ENCODE measurements around the gene ANKMY1. TPM values are rescaled to one million over a fixed set of nuclear protein-coding genes. Genes with fewer than 3 reads are reported as not detected.

The ANKMY1 gene
- total and polyA plus RNA-seq, 2 experiments from 2014 or later, result 2.3 to 8.9 TPM

DNA sequence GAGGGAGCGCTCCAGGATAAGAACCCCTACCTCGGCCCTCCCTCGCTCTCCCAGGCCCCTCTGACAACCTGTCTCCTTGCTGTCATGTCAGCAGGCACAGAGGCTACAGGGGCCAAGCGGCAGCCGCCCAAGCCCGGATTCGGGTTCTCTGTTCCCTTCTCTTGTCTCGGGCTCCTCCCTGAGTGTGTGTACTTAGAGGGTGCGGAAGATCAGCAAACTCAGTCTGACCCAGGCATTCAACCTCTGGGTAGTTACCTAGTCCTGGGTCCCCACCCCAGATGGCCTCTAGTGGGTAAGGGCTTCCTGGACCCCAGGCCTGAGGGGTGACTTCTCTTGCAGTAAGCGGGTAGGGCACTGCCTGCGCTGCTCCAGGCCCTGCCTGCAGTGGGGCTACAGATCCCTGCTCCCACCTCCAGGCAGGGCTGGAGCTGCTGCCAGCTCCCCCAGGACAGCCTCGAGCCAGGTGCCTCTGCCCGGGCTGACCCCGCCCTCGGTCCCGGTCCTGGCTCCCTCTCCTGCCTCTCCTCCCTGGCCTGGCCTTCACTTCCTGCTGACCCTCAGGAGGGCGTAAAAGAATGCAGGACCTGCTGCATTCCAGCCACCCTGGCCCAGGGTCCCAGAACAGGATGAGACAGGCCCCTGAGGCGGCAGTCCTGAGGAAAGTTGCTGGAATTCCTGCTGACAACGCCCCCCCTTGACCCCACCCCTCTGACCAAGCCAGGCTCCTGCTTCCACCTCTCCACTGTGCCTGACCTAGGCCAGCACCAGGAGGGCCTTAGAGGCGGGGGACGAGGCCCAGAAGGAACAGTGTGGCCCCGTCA, 100.4 kb downstream of the ANKMY1 start (continued):
- TF ChIP-seq, protein P1, sequence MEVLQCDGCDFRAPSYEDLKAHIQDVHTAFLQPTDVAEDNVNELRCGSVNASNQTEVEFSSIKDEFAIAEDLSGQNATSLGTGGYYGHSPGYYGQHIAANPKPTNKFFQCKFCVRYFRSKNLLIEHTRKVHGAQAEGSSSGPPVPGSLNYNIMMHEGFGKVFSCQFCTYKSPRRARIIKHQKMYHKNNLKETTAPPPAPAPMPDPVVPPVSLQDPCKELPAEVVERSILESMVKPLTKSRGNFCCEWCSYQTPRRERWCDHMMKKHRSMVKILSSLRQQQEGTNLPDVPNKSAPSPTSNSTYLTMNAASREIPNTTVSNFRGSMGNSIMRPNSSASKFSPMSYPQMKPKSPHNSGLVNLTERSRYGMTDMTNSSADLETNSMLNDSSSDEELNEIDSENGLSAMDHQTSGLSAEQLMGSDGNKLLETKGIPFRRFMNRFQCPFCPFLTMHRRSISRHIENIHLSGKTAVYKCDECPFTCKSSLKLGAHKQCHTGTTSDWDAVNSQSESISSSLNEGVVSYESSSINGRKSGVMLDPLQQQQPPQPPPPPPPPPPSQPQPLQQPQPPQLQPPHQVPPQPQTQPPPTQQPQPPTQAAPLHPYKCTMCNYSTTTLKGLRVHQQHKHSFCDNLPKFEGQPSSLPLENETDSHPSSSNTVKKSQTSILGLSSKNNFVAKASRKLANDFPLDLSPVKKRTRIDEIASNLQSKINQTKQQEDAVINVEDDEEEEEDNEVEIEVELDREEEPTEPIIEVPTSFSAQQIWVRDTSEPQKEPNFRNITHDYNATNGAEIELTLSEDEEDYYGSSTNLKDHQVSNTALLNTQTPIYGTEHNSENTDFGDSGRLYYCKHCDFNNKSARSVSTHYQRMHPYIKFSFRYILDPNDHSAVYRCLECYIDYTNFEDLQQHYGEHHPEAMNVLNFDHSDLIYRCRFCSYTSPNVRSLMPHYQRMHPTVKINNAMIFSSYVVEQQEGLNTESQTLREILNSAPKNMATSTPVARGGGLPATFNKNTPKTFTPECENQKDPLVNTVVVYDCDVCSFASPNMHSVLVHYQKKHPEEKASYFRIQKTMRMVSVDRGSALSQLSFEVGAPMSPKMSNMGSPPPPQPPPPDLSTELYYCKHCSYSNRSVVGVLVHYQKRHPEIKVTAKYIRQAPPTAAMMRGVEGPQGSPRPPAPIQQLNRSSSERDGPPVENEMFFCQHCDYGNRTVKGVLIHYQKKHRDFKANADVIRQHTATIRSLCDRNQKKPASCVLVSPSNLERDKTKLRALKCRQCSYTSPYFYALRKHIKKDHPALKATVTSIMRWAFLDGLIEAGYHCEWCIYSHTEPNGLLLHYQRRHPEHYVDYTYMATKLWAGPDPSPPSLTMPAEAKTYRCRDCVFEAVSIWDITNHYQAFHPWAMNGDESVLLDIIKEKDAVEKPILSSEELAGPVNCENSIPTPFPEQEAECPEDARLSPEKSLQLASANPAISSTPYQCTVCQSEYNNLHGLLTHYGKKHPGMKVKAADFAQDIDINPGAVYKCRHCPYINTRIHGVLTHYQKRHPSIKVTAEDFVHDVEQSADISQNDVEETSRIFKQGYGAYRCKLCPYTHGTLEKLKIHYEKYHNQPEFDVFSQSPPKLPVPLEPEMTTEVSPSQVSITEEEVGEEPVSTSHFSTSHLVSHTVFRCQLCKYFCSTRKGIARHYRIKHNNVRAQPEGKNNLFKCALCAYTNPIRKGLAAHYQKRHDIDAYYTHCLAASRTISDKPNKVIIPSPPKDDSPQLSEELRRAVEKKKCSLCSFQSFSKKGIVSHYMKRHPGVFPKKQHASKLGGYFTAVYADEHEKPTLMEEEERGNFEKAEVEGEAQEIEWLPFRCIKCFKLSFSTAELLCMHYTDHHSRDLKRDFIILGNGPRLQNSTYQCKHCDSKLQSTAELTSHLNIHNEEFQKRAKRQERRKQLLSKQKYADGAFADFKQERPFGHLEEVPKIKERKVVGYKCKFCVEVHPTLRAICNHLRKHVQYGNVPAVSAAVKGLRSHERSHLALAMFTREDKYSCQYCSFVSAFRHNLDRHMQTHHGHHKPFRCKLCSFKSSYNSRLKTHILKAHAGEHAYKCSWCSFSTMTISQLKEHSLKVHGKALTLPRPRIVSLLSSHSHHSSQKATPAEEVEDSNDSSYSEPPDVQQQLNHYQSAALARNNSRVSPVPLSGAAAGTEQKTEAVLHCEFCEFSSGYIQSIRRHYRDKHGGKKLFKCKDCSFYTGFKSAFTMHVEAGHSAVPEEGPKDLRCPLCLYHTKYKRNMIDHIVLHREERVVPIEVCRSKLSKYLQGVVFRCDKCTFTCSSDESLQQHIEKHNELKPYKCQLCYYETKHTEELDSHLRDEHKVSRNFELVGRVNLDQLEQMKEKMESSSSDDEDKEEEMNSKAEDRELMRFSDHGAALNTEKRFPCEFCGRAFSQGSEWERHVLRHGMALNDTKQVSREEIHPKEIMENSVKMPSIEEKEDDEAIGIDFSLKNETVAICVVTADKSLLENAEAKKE (CRISPR knock-in tag; IDR thresholded peaks at IDR 0.05), result no peak
- TF ChIP-seq JUNB (IDR thresholded peaks at IDR 0.05; ENCODE audit: unreplicated experiment) (no peak), CREB1 (CRISPR knock-in tag; IDR thresholded peaks at IDR 0.05; ENCODE audit: low read depth) (no peak), EZH2 (IDR thresholded peaks at IDR 0.05; ENCODE audit: low read depth, unreplicated experiment) (no peak), ZNF114 (CRISPR knock-in tag; IDR thresholded peaks at IDR 0.05) (no peak), NANOG (IDR thresholded peaks at IDR 0.05; ENCODE audit: borderline replicate concordance) (no peak)
- TF ChIP-seq, protein P2, sequence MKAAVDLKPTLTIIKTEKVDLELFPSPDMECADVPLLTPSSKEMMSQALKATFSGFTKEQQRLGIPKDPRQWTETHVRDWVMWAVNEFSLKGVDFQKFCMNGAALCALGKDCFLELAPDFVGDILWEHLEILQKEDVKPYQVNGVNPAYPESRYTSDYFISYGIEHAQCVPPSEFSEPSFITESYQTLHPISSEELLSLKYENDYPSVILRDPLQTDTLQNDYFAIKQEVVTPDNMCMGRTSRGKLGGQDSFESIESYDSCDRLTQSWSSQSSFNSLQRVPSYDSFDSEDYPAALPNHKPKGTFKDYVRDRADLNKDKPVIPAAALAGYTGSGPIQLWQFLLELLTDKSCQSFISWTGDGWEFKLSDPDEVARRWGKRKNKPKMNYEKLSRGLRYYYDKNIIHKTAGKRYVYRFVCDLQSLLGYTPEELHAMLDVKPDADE (IDR thresholded peaks at IDR 0.05), result no peak
- TF ChIP-seq, protein P3, sequence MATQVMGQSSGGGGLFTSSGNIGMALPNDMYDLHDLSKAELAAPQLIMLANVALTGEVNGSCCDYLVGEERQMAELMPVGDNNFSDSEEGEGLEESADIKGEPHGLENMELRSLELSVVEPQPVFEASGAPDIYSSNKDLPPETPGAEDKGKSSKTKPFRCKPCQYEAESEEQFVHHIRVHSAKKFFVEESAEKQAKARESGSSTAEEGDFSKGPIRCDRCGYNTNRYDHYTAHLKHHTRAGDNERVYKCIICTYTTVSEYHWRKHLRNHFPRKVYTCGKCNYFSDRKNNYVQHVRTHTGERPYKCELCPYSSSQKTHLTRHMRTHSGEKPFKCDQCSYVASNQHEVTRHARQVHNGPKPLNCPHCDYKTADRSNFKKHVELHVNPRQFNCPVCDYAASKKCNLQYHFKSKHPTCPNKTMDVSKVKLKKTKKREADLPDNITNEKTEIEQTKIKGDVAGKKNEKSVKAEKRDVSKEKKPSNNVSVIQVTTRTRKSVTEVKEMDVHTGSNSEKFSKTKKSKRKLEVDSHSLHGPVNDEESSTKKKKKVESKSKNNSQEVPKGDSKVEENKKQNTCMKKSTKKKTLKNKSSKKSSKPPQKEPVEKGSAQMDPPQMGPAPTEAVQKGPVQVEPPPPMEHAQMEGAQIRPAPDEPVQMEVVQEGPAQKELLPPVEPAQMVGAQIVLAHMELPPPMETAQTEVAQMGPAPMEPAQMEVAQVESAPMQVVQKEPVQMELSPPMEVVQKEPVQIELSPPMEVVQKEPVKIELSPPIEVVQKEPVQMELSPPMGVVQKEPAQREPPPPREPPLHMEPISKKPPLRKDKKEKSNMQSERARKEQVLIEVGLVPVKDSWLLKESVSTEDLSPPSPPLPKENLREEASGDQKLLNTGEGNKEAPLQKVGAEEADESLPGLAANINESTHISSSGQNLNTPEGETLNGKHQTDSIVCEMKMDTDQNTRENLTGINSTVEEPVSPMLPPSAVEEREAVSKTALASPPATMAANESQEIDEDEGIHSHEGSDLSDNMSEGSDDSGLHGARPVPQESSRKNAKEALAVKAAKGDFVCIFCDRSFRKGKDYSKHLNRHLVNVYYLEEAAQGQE (IDR thresholded peaks at IDR 0.05; ENCODE audit: unreplicated experiment), result no peak
